RCC 7860 (cell line): ENCODE data around the gene EGFL7.
"Not testable (repeated sequence)": the region's sequence is repeated elsewhere in the genome, so short reads cannot be mapped to it uniquely, and the experiment has no call there.

Experiments used
- DNase-seq: peaks from one replicate; pipeline ENCODE4 v3.0.0-alpha.2; 2015; ENCODE audit warnings: low spot score
- FAIRE-seq: peaks from 2 replicates; lab custom pipeline; 2012; peaks lifted over from hg19 to GRCh38; lab: Jason Lieb, UNC

EGFL7 gene

GRCh38 chr9:136624184-136624951 lies 38.3 kb upstream of the EGFL7 start:
- FAIRE-seq (no peak), DNase-seq (no peak)

GRCh38 chr9:136625101-136626065 lies 37.3 kb upstream of the EGFL7 start:
- no peak for FAIRE-seq
- peak; percentile 63 for DNase-seq

- no peak for FAIRE-seq
- DNase-seq: no peak
Observed at GRCh38 chr9:136626066-136626725, 36.5 kb upstream of the EGFL7 start.

GRCh38 chr9:136626740-136627642 lies 35.7 kb upstream of the EGFL7 start:
- FAIRE-seq (no peak), DNase-seq (no peak)

GRCh38 chr9:136627703-136628102 lies 35.0 kb upstream of the EGFL7 start:
- no peak for FAIRE-seq
- no peak for DNase-seq

- no peak for FAIRE-seq
- DNase-seq: no peak
Observed at GRCh38 chr9:136628268-136628667, 34.4 kb upstream of the EGFL7 start.

- DNase-seq: no peak
- no peak for FAIRE-seq
Observed at GRCh38 chr9:136629001-136629878, 33.5 kb upstream of the EGFL7 start.

- FAIRE-seq: no peak
- peak; percentile 16 for DNase-seq
Observed at GRCh38 chr9:136629879-136630661, 32.6 kb upstream of the EGFL7 start.

GRCh38 chr9:136630662-136630992 lies 32.1 kb upstream of the EGFL7 start:
- DNase-seq: no peak
- no peak for FAIRE-seq

- FAIRE-seq (no peak), DNase-seq (peak; percentile 68)
Observed at GRCh38 chr9:136631038-136632000, 31.4 kb upstream of the EGFL7 start.

GRCh38 chr9:136632072-136632471 lies 30.6 kb upstream of the EGFL7 start:
- DNase-seq, FAIRE-seq: not testable (repeated sequence)

GRCh38 chr9:136632491-136633106 lies 30.1 kb upstream of the EGFL7 start:
- not testable (repeated sequence) for DNase-seq, FAIRE-seq

- DNase-seq (no peak), FAIRE-seq (no peak)
Observed at GRCh38 chr9:136634904-136635303, 27.8 kb upstream of the EGFL7 start.

GRCh38 chr9:136640171-136641111 lies 22.3 kb upstream of the EGFL7 start:
- FAIRE-seq: no peak
- DNase-seq: no peak

GRCh38 chr9:136642439-136642921 lies 20.2 kb upstream of the EGFL7 start:
- DNase-seq (no peak), FAIRE-seq (no peak)
